ENCODE results near the gene RPE65.

- TF ChIP-seq CTCF (IDR thresholded peaks at IDR 0.05) (no peak), EZH2 (IDR thresholded peaks at IDR 0.05) (no peak), EZH2phosphoT487 (IDR thresholded peaks at IDR 0.05) (no peak)
These were observed 11.2 kb upstream of the RPE65 start for GRCh38 chr1:68460935-68461334.

Measured in neural progenitor cell (in vitro differentiated cells).